HepG2 (cell line): Measurements from ENCODE around the gene FUCA2. TPM values are rescaled to one million over a fixed set of nuclear protein-coding genes. Genes with fewer than 3 reads are reported as not detected.

Experiments
- BCLAF1 ChIP-seq: fragments of 450-650 bp; IDR thresholded peaks from 2 replicates; pipeline ENCODE4 v1.6.1; 2017; ENCODE audit warnings: mild to moderate bottlenecking
- CBX5 ChIP-seq: sonication (generic); formaldehyde crosslinking; IDR thresholded peaks from 2 replicates; pipeline ENCODE4 v1.4.0; 2020; ENCODE audit warnings: missing genetic modification reagents, borderline replicate concordance
- DBP ChIP-seq: sonication (generic); formaldehyde crosslinking; IDR thresholded peaks from 2 replicates; pipeline ENCODE4 v1.4.0; 2020; ENCODE audit warnings: missing genetic modification reagents; ENCODE audit errors: not compliant biosample characterization
- DR1 ChIP-seq: sonication (generic); formaldehyde crosslinking; IDR thresholded peaks from 2 replicates; pipeline ENCODE4 v1.8.0; 2021; ENCODE audit warnings: mild to moderate bottlenecking, missing genetic modification reagents, inconsistent platforms
- IRF2 ChIP-seq: IDR thresholded peaks from 2 replicates; pipeline ENCODE4 v1.6.1; 2018; ENCODE audit warnings: missing genetic modification reagents, missing compliant biosample characterization
- KLF13 ChIP-seq: sonication (generic); formaldehyde crosslinking; IDR thresholded peaks from 2 replicates; pipeline ENCODE4 v1.4.0; 2020; ENCODE audit warnings: mild to moderate bottlenecking, missing genetic modification reagents
- KMT2A ChIP-seq: sonication (generic); formaldehyde crosslinking; IDR thresholded peaks from 2 replicates; pipeline ENCODE4 v1.4.0; 2020; ENCODE audit warnings: missing genetic modification reagents
- NFKBIZ ChIP-seq: IDR thresholded peaks from 2 replicates; pipeline ENCODE4 v1.6.1; 2018; ENCODE audit warnings: missing genetic modification reagents, missing compliant biosample characterization
- SIN3B ChIP-seq: fragments of 150-350 bp; IDR thresholded peaks from 2 replicates; pipeline ENCODE4 v1.6.1; 2014; ENCODE audit warnings: low read length
- ZBTB39 ChIP-seq: sonication (generic); formaldehyde crosslinking; IDR thresholded peaks from 2 replicates; pipeline ENCODE4 v1.5.0; 2020; ENCODE audit warnings: missing genetic modification reagents
- ZNF225 ChIP-seq: sonication (generic); formaldehyde crosslinking; IDR thresholded peaks from 2 replicates; pipeline ENCODE4 v1.4.0; 2020; ENCODE audit warnings: mild to moderate bottlenecking, missing genetic modification reagents
- ZNF235 ChIP-seq: sonication (generic); formaldehyde crosslinking; IDR thresholded peaks from 2 replicates; pipeline ENCODE4 v1.8.1; 2023; ENCODE audit warnings: mild to moderate bottlenecking, missing genetic modification reagents, borderline replicate concordance
- ZNF567 ChIP-seq: sonication (generic); formaldehyde crosslinking; IDR thresholded peaks from 2 replicates; pipeline ENCODE4 v1.8.1; 2023; ENCODE audit warnings: mild to moderate bottlenecking, missing genetic modification reagents, borderline replicate concordance
- ZSCAN12 ChIP-seq: sonication (generic); formaldehyde crosslinking; IDR thresholded peaks from 2 replicates; pipeline ENCODE4 v1.9.0; 2021; ENCODE audit warnings: mild to moderate bottlenecking, missing genetic modification reagents
- ZSCAN25 ChIP-seq: sonication (generic); formaldehyde crosslinking; IDR thresholded peaks from 2 replicates; pipeline ENCODE4 v1.8.0; 2022; ENCODE audit warnings: mild to moderate bottlenecking, missing genetic modification reagents
- ZSCAN30 ChIP-seq: sonication (generic); formaldehyde crosslinking; IDR thresholded peaks from 2 replicates; pipeline ENCODE4 v1.5.0; 2020; ENCODE audit warnings: mild to moderate bottlenecking, missing genetic modification reagents
- ZUFSP ChIP-seq: sonication (generic); formaldehyde crosslinking; IDR thresholded peaks from 2 replicates; pipeline ENCODE4 v1.9.0; 2021; ENCODE audit warnings: missing genetic modification reagents, mild to moderate bottlenecking, borderline replicate concordance
- polyA plus RNA-seq, 8 experiments: library from polyadenylated mRNA; depleted of rRNA in 3 of 8; stranded (reverse) in 7 of 8; unstranded in 1 of 8; fragments of >200 nt; fragmentation: Illumina TruSeq in 4 of 8; extraction: Trizol in 4 of 8; gene quantifications; 2 replicates each; pipeline versions ENCODE4 v1.2.1 to v1.2.3, GENCODE V29; 2011 to 2016; ENCODE audit warnings: low read depth in 4 of 8, missing spikeins in 1 of 8, mixed read lengths in 1 of 8; ENCODE audit not compliant: insufficient read depth in 1 of 8
- total RNA-seq, 5 experiments: library from RNA; depleted of rRNA; stranded (reverse); fragments of >200 nt; fragmentation: Illumina TruSeq; extraction: Trizol; gene quantifications; 2 replicates each; pipeline ENCODE4 v1.2.3, GENCODE V29; 2016; ENCODE audit warnings: low read depth in 1 of 5
- TF ChIP-seq, protein P1 (sequence below): IDR thresholded peaks from 2 replicates; pipeline ENCODE4 v1.6.1; 2016; ENCODE audit warnings: mild to moderate bottlenecking

FUCA2 gene
- total and polyA plus RNA-seq, 2 of the 13 experiments (the other 11 are each of a cell fraction or from before 2014, with no cell fraction given), result 87.4 to 144 TPM

DNA sequence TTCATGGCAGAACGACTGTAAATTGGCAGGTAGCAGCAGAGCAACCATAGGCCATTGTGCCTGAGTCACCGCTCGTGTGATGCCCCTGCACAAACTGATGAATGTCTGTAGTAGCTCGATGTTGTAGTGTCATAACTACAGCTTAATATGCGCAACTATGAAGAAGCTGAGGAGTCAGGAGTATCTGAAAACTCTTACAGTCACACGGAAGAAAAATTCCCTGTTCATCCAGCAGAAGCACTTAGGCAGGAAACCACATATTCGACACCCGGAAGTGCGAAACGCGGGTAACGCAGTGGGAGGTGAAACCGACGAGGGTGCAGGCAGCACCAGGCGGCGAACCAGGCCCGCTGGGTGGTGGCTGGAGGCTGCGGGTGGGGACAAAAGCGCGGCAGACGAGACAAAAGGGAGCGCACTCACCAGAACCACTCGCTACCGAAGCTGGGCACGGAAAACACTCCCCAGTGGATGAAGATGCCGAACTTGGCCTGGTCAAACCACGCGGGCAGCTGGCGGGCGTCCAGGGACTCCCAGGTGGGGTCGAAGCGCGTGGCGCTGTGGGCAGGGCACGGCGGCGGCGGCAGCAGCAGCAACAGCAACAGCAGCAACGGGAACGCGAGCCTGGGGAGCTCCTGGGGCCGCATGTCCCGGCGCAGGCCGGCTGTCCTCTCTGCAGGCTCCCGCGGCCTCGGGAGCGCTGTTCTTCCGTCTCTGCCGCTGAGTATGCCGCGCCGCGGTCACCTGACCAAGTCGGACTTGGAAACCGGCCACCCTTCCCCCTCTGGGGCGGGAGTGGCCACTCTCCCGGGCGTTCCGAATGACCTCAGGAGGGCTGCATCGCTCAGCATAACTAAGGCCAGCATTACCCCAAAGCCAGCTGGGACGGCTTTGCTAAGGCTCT is at the start of gene FUCA2 (continued):
- TF ChIP-seq, protein P1, sequence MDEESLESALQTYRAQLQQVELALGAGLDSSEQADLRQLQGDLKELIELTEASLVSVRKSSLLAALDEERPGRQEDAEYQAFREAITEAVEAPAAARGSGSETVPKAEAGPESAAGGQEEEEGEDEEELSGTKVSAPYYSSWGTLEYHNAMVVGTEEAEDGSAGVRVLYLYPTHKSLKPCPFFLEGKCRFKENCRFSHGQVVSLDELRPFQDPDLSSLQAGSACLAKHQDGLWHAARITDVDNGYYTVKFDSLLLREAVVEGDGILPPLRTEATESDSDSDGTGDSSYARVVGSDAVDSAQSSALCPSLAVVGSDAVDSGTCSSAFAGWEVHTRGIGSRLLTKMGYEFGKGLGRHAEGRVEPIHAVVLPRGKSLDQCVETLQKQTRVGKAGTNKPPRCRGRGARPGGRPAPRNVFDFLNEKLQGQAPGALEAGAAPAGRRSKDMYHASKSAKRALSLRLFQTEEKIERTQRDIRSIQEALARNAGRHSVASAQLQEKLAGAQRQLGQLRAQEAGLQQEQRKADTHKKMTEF (CRISPR knock-in tag), result peak; percentile 95
- TF ChIP-seq DBP (CRISPR knock-in tag) (no peak), ZNF567 (CRISPR knock-in tag) (peak; percentile 83; the same call in 1 of the 2 replicates), KLF13 (CRISPR knock-in tag) (no peak), KMT2A (CRISPR knock-in tag) (peak; percentile 92), ZBTB39 (CRISPR knock-in tag) (peak; percentile 83; the same call in 1 of the 2 replicates), ZUFSP (CRISPR knock-in tag) (no peak), NFKBIZ (CRISPR knock-in tag) (peak; percentile 51; the same call in 1 of the 2 replicates), ZSCAN12 (CRISPR knock-in tag) (no peak), SIN3B (no peak), DR1 (CRISPR knock-in tag) (peak; percentile 74), IRF2 (CRISPR knock-in tag) (peak; percentile 78; the same call in 1 of the 2 replicates), ZSCAN30 (peak; percentile 94), ZNF225 (CRISPR knock-in tag) (peak; percentile 87), ZNF235 (CRISPR knock-in tag) (no peak), CBX5 (CRISPR knock-in tag) (peak; percentile 20), BCLAF1 (no peak), ZSCAN25 (CRISPR knock-in tag) (0 out of 2 replicates have a peak, but pooled peaks have one; percentile 30)
